Measurements from ENCODE around the gene ATP1A1. TPM values are rescaled to one million over a fixed set of nuclear protein-coding genes. Genes with fewer than 3 reads are reported as not detected.

ATP1A1 gene
- total and polyA plus RNA-seq, 9 of the 15 experiments (the other 6 are each of a cell fraction or from before 2014, with no cell fraction given): 99.3 to 513 (median 234) TPM

DNA sequence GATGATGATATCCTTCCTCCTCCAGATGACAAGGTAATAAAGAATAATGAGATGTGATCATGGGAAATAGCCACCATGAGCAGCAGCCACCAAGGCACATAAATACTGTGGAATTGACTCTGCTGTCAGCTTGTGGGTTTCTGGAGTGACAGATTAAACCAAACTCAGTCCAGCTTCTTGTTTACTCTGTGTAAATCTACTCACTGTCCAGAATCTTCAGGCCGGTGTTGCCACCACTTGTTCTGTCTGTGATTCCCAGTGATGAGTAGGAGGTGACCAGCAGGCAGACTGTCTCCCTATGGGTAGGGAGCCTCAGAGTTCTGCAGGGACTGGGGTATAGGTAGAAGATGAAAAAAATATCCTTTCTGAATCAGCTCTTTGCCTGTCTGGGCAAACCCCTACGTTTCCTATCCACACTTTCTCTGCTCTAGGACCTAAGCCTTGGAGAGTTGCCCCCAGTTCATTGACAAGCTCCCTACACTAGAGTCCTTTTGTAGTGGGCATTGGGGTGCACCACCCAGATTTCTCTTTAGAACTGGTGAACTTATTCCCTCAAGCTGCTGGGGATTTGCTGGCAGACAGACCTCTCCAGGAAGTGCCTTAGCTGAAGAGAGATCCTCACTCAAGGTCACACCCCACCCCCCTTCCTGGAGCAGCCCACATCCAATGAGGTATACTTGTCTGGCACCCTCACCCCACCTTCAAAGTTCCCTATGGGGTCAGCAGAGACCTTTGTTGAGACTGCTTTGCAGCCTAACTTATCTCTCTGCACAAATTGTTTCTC lies 47.6 kb downstream of the ATP1A1 start (continued):
- TF ChIP-seq, protein P1, sequence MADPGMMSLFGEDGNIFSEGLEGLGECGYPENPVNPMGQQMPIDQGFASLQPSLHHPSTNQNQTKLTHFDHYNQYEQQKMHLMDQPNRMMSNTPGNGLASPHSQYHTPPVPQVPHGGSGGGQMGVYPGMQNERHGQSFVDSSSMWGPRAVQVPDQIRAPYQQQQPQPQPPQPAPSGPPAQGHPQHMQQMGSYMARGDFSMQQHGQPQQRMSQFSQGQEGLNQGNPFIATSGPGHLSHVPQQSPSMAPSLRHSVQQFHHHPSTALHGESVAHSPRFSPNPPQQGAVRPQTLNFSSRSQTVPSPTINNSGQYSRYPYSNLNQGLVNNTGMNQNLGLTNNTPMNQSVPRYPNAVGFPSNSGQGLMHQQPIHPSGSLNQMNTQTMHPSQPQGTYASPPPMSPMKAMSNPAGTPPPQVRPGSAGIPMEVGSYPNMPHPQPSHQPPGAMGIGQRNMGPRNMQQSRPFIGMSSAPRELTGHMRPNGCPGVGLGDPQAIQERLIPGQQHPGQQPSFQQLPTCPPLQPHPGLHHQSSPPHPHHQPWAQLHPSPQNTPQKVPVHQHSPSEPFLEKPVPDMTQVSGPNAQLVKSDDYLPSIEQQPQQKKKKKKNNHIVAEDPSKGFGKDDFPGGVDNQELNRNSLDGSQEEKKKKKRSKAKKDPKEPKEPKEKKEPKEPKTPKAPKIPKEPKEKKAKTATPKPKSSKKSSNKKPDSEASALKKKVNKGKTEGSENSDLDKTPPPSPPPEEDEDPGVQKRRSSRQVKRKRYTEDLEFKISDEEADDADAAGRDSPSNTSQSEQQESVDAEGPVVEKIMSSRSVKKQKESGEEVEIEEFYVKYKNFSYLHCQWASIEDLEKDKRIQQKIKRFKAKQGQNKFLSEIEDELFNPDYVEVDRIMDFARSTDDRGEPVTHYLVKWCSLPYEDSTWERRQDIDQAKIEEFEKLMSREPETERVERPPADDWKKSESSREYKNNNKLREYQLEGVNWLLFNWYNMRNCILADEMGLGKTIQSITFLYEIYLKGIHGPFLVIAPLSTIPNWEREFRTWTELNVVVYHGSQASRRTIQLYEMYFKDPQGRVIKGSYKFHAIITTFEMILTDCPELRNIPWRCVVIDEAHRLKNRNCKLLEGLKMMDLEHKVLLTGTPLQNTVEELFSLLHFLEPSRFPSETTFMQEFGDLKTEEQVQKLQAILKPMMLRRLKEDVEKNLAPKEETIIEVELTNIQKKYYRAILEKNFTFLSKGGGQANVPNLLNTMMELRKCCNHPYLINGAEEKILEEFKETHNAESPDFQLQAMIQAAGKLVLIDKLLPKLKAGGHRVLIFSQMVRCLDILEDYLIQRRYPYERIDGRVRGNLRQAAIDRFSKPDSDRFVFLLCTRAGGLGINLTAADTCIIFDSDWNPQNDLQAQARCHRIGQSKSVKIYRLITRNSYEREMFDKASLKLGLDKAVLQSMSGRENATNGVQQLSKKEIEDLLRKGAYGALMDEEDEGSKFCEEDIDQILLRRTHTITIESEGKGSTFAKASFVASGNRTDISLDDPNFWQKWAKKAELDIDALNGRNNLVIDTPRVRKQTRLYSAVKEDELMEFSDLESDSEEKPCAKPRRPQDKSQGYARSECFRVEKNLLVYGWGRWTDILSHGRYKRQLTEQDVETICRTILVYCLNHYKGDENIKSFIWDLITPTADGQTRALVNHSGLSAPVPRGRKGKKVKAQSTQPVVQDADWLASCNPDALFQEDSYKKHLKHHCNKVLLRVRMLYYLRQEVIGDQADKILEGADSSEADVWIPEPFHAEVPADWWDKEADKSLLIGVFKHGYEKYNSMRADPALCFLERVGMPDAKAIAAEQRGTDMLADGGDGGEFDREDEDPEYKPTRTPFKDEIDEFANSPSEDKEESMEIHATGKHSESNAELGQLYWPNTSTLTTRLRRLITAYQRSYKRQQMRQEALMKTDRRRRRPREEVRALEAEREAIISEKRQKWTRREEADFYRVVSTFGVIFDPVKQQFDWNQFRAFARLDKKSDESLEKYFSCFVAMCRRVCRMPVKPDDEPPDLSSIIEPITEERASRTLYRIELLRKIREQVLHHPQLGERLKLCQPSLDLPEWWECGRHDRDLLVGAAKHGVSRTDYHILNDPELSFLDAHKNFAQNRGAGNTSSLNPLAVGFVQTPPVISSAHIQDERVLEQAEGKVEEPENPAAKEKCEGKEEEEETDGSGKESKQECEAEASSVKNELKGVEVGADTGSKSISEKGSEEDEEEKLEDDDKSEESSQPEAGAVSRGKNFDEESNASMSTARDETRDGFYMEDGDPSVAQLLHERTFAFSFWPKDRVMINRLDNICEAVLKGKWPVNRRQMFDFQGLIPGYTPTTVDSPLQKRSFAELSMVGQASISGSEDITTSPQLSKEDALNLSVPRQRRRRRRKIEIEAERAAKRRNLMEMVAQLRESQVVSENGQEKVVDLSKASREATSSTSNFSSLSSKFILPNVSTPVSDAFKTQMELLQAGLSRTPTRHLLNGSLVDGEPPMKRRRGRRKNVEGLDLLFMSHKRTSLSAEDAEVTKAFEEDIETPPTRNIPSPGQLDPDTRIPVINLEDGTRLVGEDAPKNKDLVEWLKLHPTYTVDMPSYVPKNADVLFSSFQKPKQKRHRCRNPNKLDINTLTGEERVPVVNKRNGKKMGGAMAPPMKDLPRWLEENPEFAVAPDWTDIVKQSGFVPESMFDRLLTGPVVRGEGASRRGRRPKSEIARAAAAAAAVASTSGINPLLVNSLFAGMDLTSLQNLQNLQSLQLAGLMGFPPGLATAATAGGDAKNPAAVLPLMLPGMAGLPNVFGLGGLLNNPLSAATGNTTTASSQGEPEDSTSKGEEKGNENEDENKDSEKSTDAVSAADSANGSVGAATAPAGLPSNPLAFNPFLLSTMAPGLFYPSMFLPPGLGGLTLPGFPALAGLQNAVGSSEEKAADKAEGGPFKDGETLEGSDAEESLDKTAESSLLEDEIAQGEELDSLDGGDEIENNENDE (IDR thresholded peaks at IDR 0.05; ENCODE audit: low read depth, low read length): no peak
- TF ChIP-seq ZNF175 (CRISPR knock-in tag; IDR thresholded peaks at IDR 0.05; ENCODE audit: low read depth) (no peak), MEF2D (tag; conservative IDR thresholded peaks at IDR 0.05; ENCODE audit: low read depth) (0 out of 2 replicates have a peak, but pooled peaks have one; percentile 56), NR2C1 (IDR thresholded peaks at IDR 0.05) (no peak), NR2C1 (tag; IDR thresholded peaks at IDR 0.05) (no peak), GABPB1 (CRISPR knock-in tag; IDR thresholded peaks at IDR 0.05) (0 out of 2 replicates have a peak, but pooled peaks have one; percentile 24), U2AF1 (optimal IDR thresholded peaks at IDR 0.05; ENCODE audit: low read depth, low read length) (no peak), SAFB2 (IDR thresholded peaks at IDR 0.05; ENCODE audit: borderline replicate concordance, low read depth, low read length, severe bottlenecking) (no peak)
- TF ChIP-seq, protein P2, sequence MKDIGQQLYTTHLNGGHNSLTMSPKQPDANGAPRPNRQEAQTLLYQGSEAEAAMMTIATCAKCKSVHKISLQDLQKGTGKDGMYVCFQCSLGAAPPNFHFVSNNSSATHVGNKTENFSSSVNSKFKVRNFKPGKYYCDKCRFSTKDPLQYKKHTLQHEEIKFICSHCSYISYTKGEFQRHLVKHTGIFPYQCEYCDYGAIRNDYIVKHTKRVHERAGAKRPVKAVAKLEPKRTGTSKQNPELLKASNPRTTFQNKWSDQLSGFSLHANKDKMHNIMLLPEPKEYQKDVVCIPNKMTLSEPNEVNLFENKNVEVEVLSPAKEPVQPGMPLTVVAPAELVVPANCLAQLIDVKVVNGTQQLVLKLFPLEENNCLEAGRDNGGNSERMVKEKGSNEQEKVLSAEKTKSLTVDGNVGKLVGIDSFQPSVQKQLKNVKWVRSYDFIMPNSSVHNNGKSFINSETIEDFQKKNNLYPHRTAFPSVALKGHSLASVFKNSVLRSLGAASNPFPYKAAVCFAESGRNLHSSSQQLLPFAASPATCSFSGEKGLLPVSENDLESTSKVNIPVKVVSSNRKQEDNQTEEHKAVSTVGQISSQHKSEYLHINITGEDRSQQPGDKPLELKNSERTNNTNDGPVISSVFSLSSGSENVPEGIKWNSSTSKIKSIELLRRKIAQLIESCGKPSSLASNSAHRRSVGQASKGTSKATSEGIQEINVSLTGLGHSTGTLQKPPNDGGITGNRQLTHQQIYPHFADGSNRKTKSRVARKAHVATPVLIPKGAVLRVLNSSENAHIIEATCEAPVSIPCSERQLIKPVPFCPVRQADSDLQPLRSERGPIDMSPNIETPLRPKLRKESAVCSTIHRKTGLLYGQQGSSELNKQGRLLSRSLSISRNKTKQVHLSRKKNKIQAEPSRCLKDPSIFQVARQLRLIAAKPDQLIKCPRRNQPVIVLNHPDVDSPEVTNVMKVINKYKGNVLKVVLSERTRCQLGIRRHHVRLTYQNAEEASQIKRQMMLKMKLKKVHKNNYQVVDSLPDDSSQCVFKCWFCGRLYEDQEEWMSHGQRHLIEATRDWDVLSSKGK (CRISPR knock-in tag; IDR thresholded peaks at IDR 0.05): no peak
- TF ChIP-seq, protein P3, sequence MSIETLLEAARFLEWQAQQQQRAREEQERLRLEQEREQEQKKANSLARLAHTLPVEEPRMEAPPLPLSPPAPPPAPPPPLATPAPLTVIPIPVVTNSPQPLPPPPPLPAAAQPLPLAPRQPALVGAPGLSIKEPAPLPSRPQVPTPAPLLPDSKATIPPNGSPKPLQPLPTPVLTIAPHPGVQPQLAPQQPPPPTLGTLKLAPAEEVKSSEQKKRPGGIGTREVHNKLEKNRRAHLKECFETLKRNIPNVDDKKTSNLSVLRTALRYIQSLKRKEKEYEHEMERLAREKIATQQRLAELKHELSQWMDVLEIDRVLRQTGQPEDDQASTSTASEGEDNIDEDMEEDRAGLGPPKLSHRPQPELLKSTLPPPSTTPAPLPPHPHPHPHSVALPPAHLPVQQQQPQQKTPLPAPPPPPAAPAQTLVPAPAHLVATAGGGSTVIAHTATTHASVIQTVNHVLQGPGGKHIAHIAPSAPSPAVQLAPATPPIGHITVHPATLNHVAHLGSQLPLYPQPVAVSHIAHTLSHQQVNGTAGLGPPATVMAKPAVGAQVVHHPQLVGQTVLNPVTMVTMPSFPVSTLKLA (conservative IDR thresholded peaks at IDR 0.05): peak in 1 of 2 experiments; percentile 74; a peak in 2 of 4 replicates
